ENCODE results near the gene GDF2.

The GDF2 gene

GRCh38 chr10:47319784-47320183 is 2.5 kb upstream of the GDF2 start:
- H3K4me3 ChIP-seq (ENCODE audit: low read depth, low read length): no peak overlapping the region
- TF ChIP-seq, protein P1, sequence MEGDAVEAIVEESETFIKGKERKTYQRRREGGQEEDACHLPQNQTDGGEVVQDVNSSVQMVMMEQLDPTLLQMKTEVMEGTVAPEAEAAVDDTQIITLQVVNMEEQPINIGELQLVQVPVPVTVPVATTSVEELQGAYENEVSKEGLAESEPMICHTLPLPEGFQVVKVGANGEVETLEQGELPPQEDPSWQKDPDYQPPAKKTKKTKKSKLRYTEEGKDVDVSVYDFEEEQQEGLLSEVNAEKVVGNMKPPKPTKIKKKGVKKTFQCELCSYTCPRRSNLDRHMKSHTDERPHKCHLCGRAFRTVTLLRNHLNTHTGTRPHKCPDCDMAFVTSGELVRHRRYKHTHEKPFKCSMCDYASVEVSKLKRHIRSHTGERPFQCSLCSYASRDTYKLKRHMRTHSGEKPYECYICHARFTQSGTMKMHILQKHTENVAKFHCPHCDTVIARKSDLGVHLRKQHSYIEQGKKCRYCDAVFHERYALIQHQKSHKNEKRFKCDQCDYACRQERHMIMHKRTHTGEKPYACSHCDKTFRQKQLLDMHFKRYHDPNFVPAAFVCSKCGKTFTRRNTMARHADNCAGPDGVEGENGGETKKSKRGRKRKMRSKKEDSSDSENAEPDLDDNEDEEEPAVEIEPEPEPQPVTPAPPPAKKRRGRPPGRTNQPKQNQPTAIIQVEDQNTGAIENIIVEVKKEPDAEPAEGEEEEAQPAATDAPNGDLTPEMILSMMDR (IDR thresholded peaks at IDR 0.05; ENCODE audit: borderline replicate concordance, insufficient read depth, low read depth, low read length): no peak

GRCh38 chr10:47320812-47321211 is 1.4 kb upstream of the GDF2 start:
- H3K4me3 ChIP-seq (ENCODE audit: low read depth, low read length): no peak overlapping the region
- TF ChIP-seq, protein P1 (IDR thresholded peaks at IDR 0.05; ENCODE audit: borderline replicate concordance, insufficient read depth, low read depth, low read length): no peak

GRCh38 chr10:47321521-47322195 is 596 bp upstream of the GDF2 start:
- TF ChIP-seq, protein P1 (IDR thresholded peaks at IDR 0.05; ENCODE audit: borderline replicate concordance, insufficient read depth, low read depth, low read length): no peak
- H3K4me3 ChIP-seq (ENCODE audit: low read depth, low read length): no peak overlapping the region

DNA sequence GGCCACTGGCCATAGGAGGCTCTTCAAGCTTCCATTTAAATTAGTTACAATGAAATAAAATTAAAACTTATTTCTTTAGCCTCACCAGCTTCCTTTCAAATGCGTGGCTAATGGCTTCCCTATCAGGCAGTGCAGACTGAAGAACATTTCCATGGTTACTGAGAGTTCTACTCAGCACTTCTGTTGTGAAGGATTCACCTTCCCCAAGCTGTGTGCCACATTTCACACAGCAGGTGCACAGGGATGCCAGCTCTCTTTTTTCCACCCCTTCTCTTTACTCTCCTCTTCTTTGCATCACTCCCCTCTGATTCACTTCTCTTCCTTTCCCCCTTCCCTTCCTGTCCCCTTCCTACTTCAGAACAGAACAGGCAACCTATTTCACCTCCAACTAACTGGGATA is 833 bp downstream of the GDF2 start:
- TF ChIP-seq, protein P1 (IDR thresholded peaks at IDR 0.05; ENCODE audit: borderline replicate concordance, insufficient read depth, low read depth, low read length): no peak
- no peak overlapping the region for H3K4me3 ChIP-seq (ENCODE audit: low read depth, low read length)

- TF ChIP-seq, protein P1 (IDR thresholded peaks at IDR 0.05; ENCODE audit: borderline replicate concordance, insufficient read depth, low read depth, low read length): no peak
Observed at GRCh38 chr10:47323636-47324296, 1.5 kb downstream of the GDF2 start.

GRCh38 chr10:47325303-47326291 is 3.3 kb downstream of the GDF2 start:
- TF ChIP-seq, protein P1 (IDR thresholded peaks at IDR 0.05; ENCODE audit: borderline replicate concordance, insufficient read depth, low read depth, low read length): no peak
- H3K4me3 ChIP-seq (ENCODE audit: low read depth, low read length): no peak overlapping the region

More at GRCh38 chr10:47323636-47324296, 1.5 kb downstream of the GDF2 start:
- H3K4me3 ChIP-seq (ENCODE audit: low read depth, low read length): no peak overlapping the region
